GM12891 (cell line): Measurements from ENCODE around the gene SLC5A9.

Experiments
- POLR2A ChIP-seq: IDR thresholded peaks from 2 replicates; pipeline ENCODE4 v1.6.1; 2011; ENCODE audit warnings: low read depth, low read length, control low read depth
- POLR2AphosphoS5 ChIP-seq: IDR thresholded peaks from 2 replicates; pipeline ENCODE4 v1.6.1; 2011; ENCODE audit warnings: low read depth, low read length, control low read depth
- POU2F2 ChIP-seq: IDR thresholded peaks from 2 replicates; pipeline ENCODE4 v1.6.1; 2011; ENCODE audit warnings: low read depth, mild to moderate bottlenecking, control low read depth, low read length, moderate library complexity
- SPI1 ChIP-seq: IDR thresholded peaks from 2 replicates; pipeline ENCODE4 v1.6.1; 2011; ENCODE audit warnings: low read depth, low read length, control low read depth
- TAF1 ChIP-seq: IDR thresholded peaks from 2 replicates; pipeline ENCODE4 v1.6.1; 2011; ENCODE audit warnings: low read depth, low read length, control low read depth

DNA sequence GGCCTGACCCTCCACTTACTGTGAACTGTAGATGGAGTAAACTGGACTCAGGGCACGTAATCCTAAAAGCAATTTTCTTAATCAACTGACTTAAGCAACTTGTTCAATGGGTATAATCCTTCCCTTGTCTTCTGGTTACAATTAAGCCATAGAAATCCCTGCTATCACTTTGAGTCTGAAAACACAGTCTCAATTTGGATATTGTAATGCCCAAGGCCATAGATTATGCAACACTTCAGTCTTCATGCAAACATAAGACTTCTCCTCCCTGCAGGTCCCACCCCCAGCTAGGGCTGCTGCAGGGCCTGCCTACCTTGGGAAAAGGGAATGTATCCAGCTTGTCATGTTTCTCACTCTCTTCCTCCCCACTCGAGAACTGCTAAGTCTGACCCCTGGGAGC is 6.2 kb upstream of the SLC5A9 start:
- TF ChIP-seq POLR2A, result no peak
- TF ChIP-seq POLR2AphosphoS5, result no peak
- no peak for TF ChIP-seq TAF1
- TF ChIP-seq SPI1, result no peak
- no peak for TF ChIP-seq POU2F2
